Central memory CD4-positive, alpha-beta T cell (primary cell): ENCODE results near the gene RHD.
"Not testable (repeated sequence)": the region's sequence is repeated elsewhere in the genome, so short reads cannot be mapped to it uniquely, and the experiment has no call there.

Experiments used
- DNase-seq: peaks from one replicate; pipeline ENCODE4 v3.0.0; 2022

RHD gene

DNA sequence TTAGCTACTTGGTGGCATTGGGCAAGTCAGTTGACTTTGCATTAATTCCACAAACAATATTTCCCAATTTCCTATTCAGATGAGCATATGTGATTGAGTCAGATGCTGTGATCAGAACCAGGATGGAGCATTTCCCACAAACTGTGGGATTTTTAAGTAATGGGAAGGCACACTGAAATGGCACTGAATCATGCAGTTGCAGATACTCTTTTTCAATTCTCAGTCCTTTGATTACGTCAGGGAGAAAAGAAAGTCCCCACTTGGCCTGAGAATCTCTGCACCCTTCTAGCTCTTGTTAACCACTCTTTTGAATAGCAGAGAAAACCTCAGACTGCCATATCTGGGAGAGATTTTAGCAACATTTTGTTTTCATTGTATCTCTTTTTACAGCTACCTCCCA lies 36.8 kb downstream of the RHD start:
- DNase-seq: not testable (repeated sequence)

DNA sequence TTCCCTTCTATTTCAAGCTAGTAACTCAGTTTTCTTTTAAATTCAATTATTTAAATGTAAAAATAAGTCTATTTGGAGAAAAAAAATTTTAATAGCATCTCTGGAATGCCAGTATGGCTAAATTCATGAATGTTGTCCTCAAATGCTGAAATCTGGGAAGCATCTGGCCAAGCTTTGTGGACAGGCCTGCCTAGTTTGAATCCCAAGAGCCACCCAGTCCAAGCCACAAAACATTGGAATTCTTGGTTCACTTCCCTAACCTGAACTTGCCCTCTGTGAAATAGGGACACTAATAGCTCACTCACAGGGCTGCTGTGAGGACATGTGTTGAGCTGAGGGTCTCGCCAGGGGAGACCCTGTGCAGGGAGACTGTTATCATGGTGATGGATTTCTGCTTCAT lies 37.2 kb downstream of the RHD start:
- DNase-seq: not testable (repeated sequence)

DNA sequence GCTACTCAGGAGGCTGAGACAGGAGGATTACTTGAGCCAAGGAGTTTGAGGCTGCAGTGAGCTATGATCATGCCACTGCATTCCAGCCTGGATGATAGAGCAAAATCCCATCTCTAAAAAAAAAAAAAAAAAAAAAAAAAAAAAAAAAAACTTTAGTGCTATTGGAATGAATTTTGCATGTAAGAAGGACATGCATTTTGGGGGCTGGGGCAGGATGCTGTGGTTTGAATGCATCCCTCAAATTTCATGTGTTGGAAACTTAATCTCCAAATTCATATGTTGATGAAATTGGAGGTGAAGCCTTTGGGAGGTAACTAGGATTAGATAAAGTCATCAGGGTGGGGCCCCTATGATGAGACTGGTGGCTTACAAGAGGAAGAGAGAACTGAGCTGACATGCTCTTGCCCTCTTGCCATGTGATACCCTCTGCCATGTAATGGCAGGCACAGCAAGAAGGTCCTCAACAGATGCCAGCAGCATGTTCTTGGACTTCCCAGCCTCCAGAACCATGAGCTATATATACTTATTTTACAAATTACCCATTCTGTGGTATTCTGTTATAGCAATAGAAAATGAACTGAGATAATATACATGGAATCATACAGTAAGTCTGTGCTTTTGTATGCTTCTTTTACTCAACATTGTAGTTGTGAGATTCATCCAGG lies 40.6 kb downstream of the RHD start:
- DNase-seq: not testable (repeated sequence)

DNA sequence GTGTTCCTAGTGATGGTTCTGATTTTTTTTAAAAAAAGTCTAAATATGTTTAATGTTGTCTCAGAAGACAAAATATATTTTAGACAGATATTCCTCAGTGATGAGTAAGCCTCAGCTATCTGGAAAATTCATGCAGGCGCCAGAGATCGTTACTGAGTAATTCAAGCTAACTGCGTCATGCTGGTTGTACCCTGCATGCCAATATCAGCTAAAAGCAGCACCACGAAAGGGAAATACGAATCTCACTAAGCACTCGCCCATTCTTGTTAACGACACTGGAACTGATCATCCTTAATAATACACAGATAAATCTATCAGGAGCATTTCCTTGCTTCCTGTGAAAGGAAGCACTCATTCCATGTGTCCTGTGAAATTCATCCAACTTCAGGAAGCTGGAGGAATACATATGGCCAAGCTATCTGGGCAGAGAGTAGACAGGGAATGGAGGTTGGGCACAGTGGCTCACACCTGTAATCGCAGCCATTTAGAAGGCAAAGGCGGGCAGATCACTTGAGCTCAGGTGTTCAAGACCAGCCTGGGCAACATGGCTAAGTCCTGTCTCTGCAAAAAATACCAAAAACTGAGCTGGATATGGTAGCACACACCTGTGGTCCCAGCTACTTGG lies 48.1 kb downstream of the RHD start:
- not testable (repeated sequence) for DNase-seq

GRCh38 chr1:25322127-25322526 lies 49.8 kb downstream of the RHD start:
- not testable (repeated sequence) for DNase-seq

GRCh38 chr1:25324407-25324806 lies 52.1 kb downstream of the RHD start:
- DNase-seq: not testable (repeated sequence)

- DNase-seq: not testable (repeated sequence)
These were observed 55.8 kb downstream of the RHD start for GRCh38 chr1:25327864-25328790.

DNA sequence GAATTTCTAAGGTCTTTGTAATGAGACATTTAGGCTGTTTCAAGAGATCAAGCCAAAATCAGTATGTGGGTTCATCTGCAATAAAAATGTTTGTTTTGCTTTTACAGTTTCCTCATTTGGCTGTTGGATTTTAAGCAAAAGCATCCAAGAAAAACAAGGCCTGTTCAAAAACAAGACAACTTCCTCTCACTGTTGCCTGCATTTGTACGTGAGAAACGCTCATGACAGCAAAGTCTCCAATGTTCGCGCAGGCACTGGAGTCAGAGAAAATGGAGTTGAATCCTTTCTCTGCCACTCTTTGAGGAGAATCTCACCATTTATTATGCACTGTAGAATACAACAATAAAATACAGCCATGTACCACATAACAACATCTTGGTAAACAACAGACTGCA lies 56.5 kb downstream of the RHD start:
- DNase-seq: not testable (repeated sequence)

DNA sequence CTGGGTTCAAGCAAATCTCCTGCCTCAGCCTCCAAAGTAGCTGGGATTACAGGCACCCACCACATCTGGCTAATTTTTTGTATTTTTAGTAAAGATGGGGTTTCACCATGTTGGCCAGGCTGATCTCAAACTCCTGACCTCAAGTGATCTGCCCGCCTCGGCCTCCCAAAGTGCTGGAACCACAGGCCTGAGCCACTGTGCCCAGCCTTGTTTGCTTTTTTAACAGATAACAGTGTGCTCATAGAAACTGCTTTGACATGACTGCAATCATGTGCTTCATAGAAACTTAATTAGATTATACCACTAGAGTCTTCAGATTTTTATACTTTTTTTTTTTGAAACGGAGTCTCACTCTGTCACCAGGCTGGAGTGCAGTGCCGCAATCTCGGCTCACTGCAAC lies 57.0 kb downstream of the RHD start:
- not testable (repeated sequence) for DNase-seq

DNA sequence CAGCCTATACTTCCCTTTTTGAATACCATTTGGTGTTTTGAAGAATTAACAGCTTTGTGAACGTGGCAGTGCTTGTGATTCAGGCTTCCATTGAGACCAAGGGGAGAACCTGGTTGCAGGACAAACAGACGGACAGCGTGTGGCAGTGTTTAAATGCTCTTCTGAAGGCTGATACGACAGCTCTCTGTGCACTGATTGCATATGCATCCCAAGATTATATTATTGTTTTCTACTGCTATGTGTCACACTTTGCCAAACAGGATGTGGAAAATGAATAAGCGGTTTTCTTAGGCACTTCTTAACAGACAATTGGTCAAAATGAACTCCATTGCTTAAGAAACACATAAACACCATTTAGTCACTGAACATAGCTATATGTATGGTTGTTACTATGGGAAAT lies 57.6 kb downstream of the RHD start:
- peak; percentile 11 for DNase-seq

GRCh38 chr1:25336922-25337354 lies 64.6 kb downstream of the RHD start:
- DNase-seq: peak; percentile 34

DNA sequence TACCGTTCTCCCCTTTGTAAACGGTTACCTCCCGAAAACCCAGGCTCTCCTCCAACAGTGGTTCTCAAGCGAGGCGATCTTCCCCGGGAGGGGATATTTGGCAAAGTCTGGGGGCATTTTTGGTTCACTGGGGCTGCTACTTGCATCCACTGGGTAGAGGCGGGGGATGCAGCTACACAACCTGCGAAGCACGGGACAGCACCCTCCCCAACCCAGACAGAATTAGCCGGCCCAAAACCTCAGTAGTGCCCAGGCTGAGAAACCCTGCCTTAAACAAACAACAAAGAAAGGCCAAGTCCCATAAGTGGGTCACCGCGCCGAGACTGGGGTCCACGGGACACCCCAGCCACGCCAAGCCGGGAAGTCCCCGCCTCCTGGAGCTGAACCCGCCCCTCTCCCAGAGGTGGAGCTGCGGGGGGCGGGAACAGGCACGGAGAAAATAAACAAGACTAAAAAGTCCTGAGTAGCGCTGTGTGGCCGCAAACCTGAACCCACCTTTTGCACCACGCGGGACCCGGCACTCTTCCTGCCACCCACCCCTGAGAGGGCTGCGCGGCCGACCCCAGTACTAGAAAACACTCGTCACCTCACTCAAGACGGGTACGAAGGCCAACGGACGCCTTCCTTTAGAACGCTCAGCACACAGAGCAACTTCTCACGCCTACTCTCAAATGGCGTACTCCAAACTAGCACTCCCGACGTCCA lies 65.3 kb downstream of the RHD start:
- not testable (repeated sequence) for DNase-seq

GRCh38 chr1:25338188-25338981 lies 66.1 kb downstream of the RHD start, which contains the start of gene TMEM50A:
TMEM50A (plus strand) TSS chr1:25338334; CDS start chr1:25340487, 2,153 bp downstream.
- DNase-seq: peak; percentile 91

- DNase-seq: no peak
These were observed 66.7 kb downstream of the RHD start for GRCh38 chr1:25338986-25339385.

- DNase-seq: no peak
These were observed 69.4 kb downstream of the RHD start for GRCh38 chr1:25341746-25342145.

- DNase-seq: no peak
These were observed 70.5 kb downstream of the RHD start for GRCh38 chr1:25342846-25343245.

GRCh38 chr1:25343872-25344271 lies 71.6 kb downstream of the RHD start:
- no peak for DNase-seq

DNA sequence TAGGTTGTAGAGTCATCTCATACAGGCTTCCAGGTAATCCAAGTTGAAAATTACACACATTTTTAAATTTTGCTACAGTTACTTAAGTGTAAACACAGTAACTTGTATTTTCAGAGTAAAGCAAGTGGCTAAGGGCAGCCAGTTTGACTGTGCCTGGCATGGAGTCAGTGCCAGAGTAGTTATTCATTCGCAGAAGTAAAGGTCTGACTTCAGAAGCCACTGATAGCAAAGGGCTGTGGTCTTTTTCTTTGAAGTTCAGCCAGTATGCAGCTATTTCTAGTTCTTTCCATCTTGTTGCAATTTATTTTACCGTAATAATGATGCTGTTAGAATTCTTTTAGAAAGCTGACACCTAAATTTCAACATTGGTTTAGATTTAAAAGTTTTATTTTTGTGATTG lies 75.2 kb downstream of the RHD start:
- no peak for DNase-seq

DNA sequence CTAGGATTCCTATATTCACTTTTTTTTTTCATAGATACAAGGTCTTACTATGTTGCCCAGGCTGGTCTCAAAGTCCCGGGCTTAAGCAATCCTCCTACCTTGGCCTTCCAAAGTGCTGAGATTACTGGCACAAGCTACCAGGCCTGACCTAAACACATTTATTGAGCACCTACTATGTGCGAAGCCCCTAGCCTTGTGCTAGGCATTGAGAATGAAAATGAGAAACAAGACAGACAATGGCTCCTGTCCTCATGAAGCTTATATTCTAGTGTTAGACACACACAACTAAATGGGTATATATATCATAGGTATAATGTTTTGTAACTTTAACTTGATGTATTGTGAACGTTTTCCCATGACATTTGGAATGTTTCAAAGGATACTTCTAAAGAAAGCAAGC lies 77.3 kb downstream of the RHD start:
- DNase-seq: no peak

DNA sequence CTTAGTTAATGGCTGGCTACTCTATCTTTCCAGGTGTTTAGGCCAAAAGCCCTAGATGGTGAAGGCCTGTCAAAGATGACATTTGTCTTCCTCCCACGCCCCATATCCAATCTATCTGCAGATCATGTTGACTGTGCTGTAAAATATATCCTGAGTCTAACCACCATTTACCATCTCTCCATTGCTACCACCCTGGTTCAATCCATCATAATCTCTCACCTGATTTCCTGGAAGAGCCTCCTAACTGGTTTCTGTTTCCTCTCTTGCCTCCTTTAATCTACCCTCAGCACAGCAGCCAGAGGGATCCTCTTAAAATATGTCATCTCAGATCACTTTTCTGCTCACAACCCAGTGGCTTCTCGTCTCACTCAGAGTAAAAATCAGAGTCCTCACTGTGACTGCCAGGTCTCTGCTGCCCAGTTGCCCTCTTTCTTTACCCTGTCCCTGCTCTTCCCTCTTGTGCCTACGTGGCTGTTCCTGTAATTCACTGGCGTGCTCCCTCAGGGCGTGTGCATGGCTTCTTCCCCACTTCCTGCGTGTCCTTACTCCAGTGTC lies 83.6 kb downstream of the RHD start:
- DNase-seq: no peak

- DNase-seq: no peak
These were observed 84.1 kb downstream of the RHD start for GRCh38 chr1:25356441-25356840.

- DNase-seq: no peak
These were observed 84.5 kb downstream of the RHD start for GRCh38 chr1:25356848-25357247.
